HCT116 (cell line): ENCODE data around the gene MEIS2. TPM values are rescaled to one million over a fixed set of nuclear protein-coding genes. Genes with fewer than 3 reads are reported as not detected.

Experiments used
- ATAC-seq: fragments of 200-7000 bp; cut with Tn5 transposase; 2 replicates; pipeline ENCODE4 v1.9.1; 2020; ENCODE audit warnings: mild to moderate bottlenecking, moderate library complexity
- BruUV-seq: library from RNA; stranded (reverse); fragments of 400-500 nt; replicated peaks from 2 replicates; lab custom pipeline; 2021; lab: Mats Ljungman, UMichigan
- CTCF ChIA-PET: fragments of 300-600 bp; sonication (Branson Sonifier 250); formaldehyde crosslinking; loops from one replicate; lab custom pipeline; 2021; ENCODE audit warnings: antibody characterized with exemption; lab: Charles Lee
- POLR2A ChIA-PET: fragments of 300-600, 350-600 bp; sonication (Branson Sonifier 250); formaldehyde crosslinking; loops from one replicate; lab custom pipeline; 2021; ENCODE audit warnings: antibody characterized with exemption; lab: Charles Lee
- RAD21 ChIA-PET, 2 experiments: fragments of 300-600 bp; sonication (Branson Sonifier 250); formaldehyde crosslinking; loops; one replicate each; lab custom pipeline; 2023; ENCODE audit warnings: low total read pairs in 2 of 2; ENCODE audit not compliant: uncharacterized antibody in 2 of 2, unreplicated experiment in 2 of 2, low non-redundant PET in 1 of 2; lab: Charles Lee
- DNase-seq: peaks from one replicate; pipeline ENCODE4 v3.0.0-alpha.2; 2010; ENCODE audit warnings: low read depth, low spot score
- H2AFZ ChIP-seq: fragments of 200-600 bp; shearing (Covaris generic), sonication (generic); 2 replicates; pipeline ENCODE4 v1.6.1; 2017; ENCODE audit warnings: low read depth, mixed run types, mixed read lengths, antibody characterized with exemption, low read length; ENCODE audit not compliant: poor library complexity, severe bottlenecking
- H3K27ac ChIP-seq: 2 replicates; pipeline ENCODE4 v1.5.1; 2012; ENCODE audit warnings: low read depth, low read length
- H3K27me3 ChIP-seq: fragments of 200-600 bp; sonication (generic); 2 replicates; pipeline ENCODE4 v1.6.1; 2016; ENCODE audit warnings: mixed run types, low read length, mixed read lengths; ENCODE audit not compliant: insufficient read depth
- H3K36me3 ChIP-seq, 2 experiments: fragments of 200-500 bp in 1 of 2; fragments of 200-600 bp in 1 of 2; sonication (Bioruptor generic) in 1 of 2; sonication (generic) in 1 of 2; 2 replicates each; pipeline versions ENCODE4 v1.5.1 to v1.6.1; 2014 to 2016; ENCODE audit warnings: low read length in 2 of 2, inconsistent platforms in 1 of 2, mixed read lengths in 1 of 2, mixed run types in 1 of 2; ENCODE audit not compliant: insufficient read depth in 2 of 2, control insufficient read depth in 1 of 2
- H3K4me1 ChIP-seq, 2 experiments: fragments of 200-600 bp in 1 of 2; sonication (generic) in 1 of 2; 2 replicates each; pipeline versions ENCODE4 v1.5.1 to v1.6.1; 2012 to 2017; ENCODE audit warnings: low read length in 2 of 2, inconsistent platforms in 1 of 2, mild to moderate bottlenecking in 1 of 2, mixed read lengths in 1 of 2, mixed run types in 1 of 2, moderate library complexity in 1 of 2; ENCODE audit not compliant: insufficient read depth in 2 of 2, control insufficient read depth in 1 of 2
- H3K4me2 ChIP-seq: fragments of 200-600 bp; sonication (generic); 2 replicates; pipeline ENCODE4 v1.6.1; 2017; ENCODE audit warnings: mixed run types, low read length, mixed read lengths
- H3K4me3 ChIP-seq, 2 experiments: fragments of 200-600 bp in 1 of 2; sonication (generic) in 1 of 2; replicated peaks in 1 of 2; 2 replicates each; pipeline ENCODE4 v1.5.1; 2011 to 2016; ENCODE audit warnings: low read length in 2 of 2, control low read depth in 1 of 2, low read depth in 1 of 2, mild to moderate bottlenecking in 1 of 2, mixed read lengths in 1 of 2, mixed run types in 1 of 2
- H3K79me2 ChIP-seq: fragments of 200-600 bp; sonication (generic); 2 replicates; pipeline ENCODE4 v1.6.1; 2017; ENCODE audit warnings: mild to moderate bottlenecking, mixed run types, low read length, moderate library complexity, mixed read lengths; ENCODE audit not compliant: insufficient read depth
- H3K9ac ChIP-seq: fragments of 200-600 bp; sonication (generic); 2 replicates; pipeline ENCODE4 v1.6.1; 2016; ENCODE audit warnings: low read length, mixed read lengths
- H3K9me2 ChIP-seq: fragments of 200-600 bp; sonication (generic), shearing (Covaris generic); 2 replicates; pipeline ENCODE4 v1.6.1; 2017; ENCODE audit warnings: mixed run types, mild to moderate bottlenecking, moderate library complexity; ENCODE audit not compliant: insufficient read depth
- H3K9me3 ChIP-seq, 2 experiments: fragments of 200-500 bp in 1 of 2; fragments of 200-600 bp in 1 of 2; sonication (Bioruptor generic) in 1 of 2; sonication (generic) in 1 of 2; 2 replicates each; pipeline ENCODE4 v1.6.1; 2014 to 2017; ENCODE audit warnings: low read length in 2 of 2, mixed read lengths in 2 of 2, inconsistent platforms in 1 of 2, low read depth in 1 of 2, mild to moderate bottlenecking in 1 of 2, mixed run types in 1 of 2, moderate library complexity in 1 of 2; ENCODE audit not compliant: control insufficient read depth in 1 of 2, insufficient read depth in 1 of 2
- H4K20me1 ChIP-seq: fragments of 200-600 bp; sonication (generic), shearing (Covaris generic); 2 replicates; pipeline ENCODE4 v1.6.1; 2017; ENCODE audit warnings: mixed run types, mild to moderate bottlenecking, moderate library complexity; ENCODE audit not compliant: insufficient read depth
- EZH2 ChIP-seq: fragments of 200-600 bp; sonication (generic); IDR thresholded peaks from 2 replicates; pipeline ENCODE4 v1.6.1; 2017; ENCODE audit warnings: antibody characterized with exemption, mixed run types
- FOSL1 ChIP-seq: IDR thresholded peaks from 2 replicates; pipeline ENCODE4 v1.6.1; 2012; ENCODE audit warnings: low read depth
- JUND ChIP-seq: IDR thresholded peaks from 2 replicates; pipeline ENCODE4 v1.6.1; 2012
- intact Hi-C: fragments of 100-400 bp; cut with micrococcal nuclease; formaldehyde crosslinking; loops from 2 replicates; pipeline ENCODE4 v1.10.0; 2022
- total RNA-seq: library from RNA; stranded (reverse); gene quantifications from one replicate; pipeline ENCODE4 v1.2.1, GENCODE V29; 2021; ENCODE audit not compliant: unreplicated experiment

The MEIS2 gene
- total RNA-seq, 1 experiment from 2014 or later, result 11.5 TPM

- intact Hi-C loops, result no loop called here
- no peaks in the 10 kb centered on the region for H3K36me3 ChIP-seq
- H3K27me3 ChIP-seq, result no peaks in the 10 kb centered on the region
- H4K20me1 ChIP-seq, result no peaks in the 10 kb centered on the region
- H3K4me2 ChIP-seq, result no peak overlapping the region
- no peak overlapping the region for H3K27ac ChIP-seq
- TF ChIP-seq JUND (no peak), FOSL1 (no peak)
- CTCF ChIA-PET, result no interaction called here
- no peak for ATAC-seq
- no peak for DNase-seq
- POLR2A ChIA-PET, result no interaction called here
- no peaks in the 10 kb centered on the region for H3K79me2 ChIP-seq
- BruUV-seq, result no TSS peak
- no peak overlapping the region for H2AFZ ChIP-seq
- no peaks in the 10 kb centered on the region for H3K9me3 ChIP-seq
- H3K4me3 ChIP-seq, result no peak overlapping the region
- no peaks in the 10 kb centered on the region for H3K4me1 ChIP-seq
- RAD21 ChIA-PET, result no interaction called here
- H3K9ac ChIP-seq, result no peak overlapping the region
- no peaks in the 10 kb centered on the region for H3K9me2 ChIP-seq
Measured at GRCh38 chr15:36967929-36968328, 132.4 kb downstream of the MEIS2 start.

- CTCF ChIA-PET, result no interaction called here
- intact Hi-C loops, result no loop called here
- Histone ChIP-seq H3K27me3 (no peaks in the 10 kb centered on the region), H4K20me1 (no peaks in the 10 kb centered on the region), H3K36me3 (no peaks in the 10 kb centered on the region), H3K4me2 (no peak overlapping the region), H3K4me1 (no peaks in the 10 kb centered on the region), H2AFZ (no peak overlapping the region), H3K9me3 (no peaks in the 10 kb centered on the region), H3K4me3 (no peak overlapping the region), H3K9ac (no peak overlapping the region)
- POLR2A ChIA-PET, result no interaction called here
- ATAC-seq (no peak), DNase-seq (no peak)
- RAD21 ChIA-PET, result no interaction called here
- no TSS peak for BruUV-seq
- TF ChIP-seq EZH2, result no peak
- TF ChIP-seq, all 23 proteins: peak for 0
- H3K27ac ChIP-seq, result no peak overlapping the region
- no peaks in the 10 kb centered on the region for H3K79me2 ChIP-seq
- H3K9me2 ChIP-seq, result no peaks in the 10 kb centered on the region
Measured at GRCh38 chr15:36966708-36967107, 133.6 kb downstream of the MEIS2 start.
